ENCODE data around the gene LAPTM5. TPM values are rescaled to one million over a fixed set of nuclear protein-coding genes. Genes with fewer than 3 reads are reported as not detected.

Gene LAPTM5
- total RNA-seq, 1 experiment from 2014 or later = 0.15 TPM

DNA sequence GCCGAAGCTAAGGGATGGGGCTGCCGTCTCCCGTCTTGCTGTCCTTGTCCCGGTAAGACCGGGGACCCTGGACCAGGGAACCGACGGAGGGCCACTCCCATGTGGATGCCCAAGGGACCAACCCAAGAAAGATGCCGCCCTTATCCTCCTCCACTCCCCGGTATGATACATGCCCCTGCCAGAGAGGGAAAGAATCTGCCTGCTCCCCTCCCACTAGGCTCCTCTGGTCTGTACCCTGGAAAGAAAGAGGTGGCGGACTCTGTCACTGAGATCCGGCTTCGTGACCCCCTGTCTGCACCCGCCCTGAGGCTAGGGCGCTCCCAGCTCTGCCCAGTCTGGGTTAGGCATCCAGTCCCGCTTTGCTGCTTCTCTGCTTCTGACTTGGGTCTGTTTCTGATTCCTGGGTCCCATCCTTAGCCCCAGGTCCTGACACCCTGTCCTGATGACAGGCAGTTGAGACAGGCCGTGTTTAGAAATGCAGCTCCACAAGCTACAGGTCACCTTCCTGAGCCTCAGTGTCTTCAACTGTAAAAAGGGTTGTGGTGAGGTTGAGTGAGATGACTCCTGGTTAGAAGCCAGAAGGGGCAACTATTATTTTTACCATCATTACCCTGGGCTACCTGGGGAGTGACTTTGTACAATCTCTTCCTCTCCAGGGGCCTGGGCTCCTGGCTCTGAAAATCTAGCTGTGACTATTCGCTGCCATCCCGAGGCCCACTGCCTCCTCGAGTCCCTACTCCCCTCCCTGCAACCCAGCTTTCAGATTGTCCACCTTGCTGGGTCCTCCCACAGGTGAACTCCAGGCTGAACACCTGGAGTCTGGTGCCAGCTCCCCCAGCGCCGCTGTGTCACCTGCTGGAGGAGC, 37.9 kb downstream of the LAPTM5 start:
- Histone ChIP-seq H3K18ac (ENCODE audit: insufficient read length, low read depth, low read length) (no peak overlapping the region), H3K14ac (ENCODE audit: insufficient read depth, low read length) (no peak overlapping the region), H4K91ac (ENCODE audit: insufficient read length, low read depth, low read length) (no peak overlapping the region), H4K5ac (ENCODE audit: insufficient read length, low read depth, low read length) (no peak overlapping the region), H3K79me1 (ENCODE audit: insufficient read depth, low read depth, low read length, poor library complexity, severe bottlenecking) (no peaks in the 10 kb centered on the region), H2AFZ (ENCODE audit: low read length) (no peak overlapping the region), H3K27me3 (ENCODE audit: insufficient read depth, low read length) (no peaks in the 10 kb centered on the region), H2BK15ac (ENCODE audit: low read depth, low read length) (no peak overlapping the region), H3K79me2 (ENCODE audit: insufficient read depth, low read length) (no peaks in the 10 kb centered on the region), H4K8ac (replicated peaks; ENCODE audit: insufficient read length, low read depth, low read length) (no peak overlapping the region), H2AK5ac (ENCODE audit: insufficient read length, low read length) (no peak overlapping the region), H4K20me1 (ENCODE audit: control insufficient read depth, insufficient read depth, insufficient read length) (no peaks in the 10 kb centered on the region), H3K9ac (ENCODE audit: extremely low read depth, insufficient read length, low read length) (no peak overlapping the region), H3K56ac (ENCODE audit: insufficient read length, low read depth, low read length) (no peak overlapping the region), H3K23ac (ENCODE audit: insufficient read length, low read depth, low read length) (no peak overlapping the region), H3K4me1 (ENCODE audit: insufficient read depth, low read length) (no peaks in the 10 kb centered on the region), H2BK120ac (ENCODE audit: low read depth, low read length, poor library complexity, severe bottlenecking) (no peak overlapping the region), H2BK5ac (ENCODE audit: insufficient read length, low read length) (no peak overlapping the region), H2BK20ac (ENCODE audit: low read depth, low read length, poor library complexity, severe bottlenecking) (no peak overlapping the region), H3K9me3 (ENCODE audit: control insufficient read depth, low read depth, low read length) (no peaks in the 10 kb centered on the region), H2BK12ac (ENCODE audit: insufficient read length, low read depth, low read length) (no peak overlapping the region), H3K23me2 (ENCODE audit: insufficient read length, low read depth, low read length, poor library complexity, severe bottlenecking) (peaks cover 9% of the 10 kb centered on the region), H3K4ac (ENCODE audit: low read depth, low read length) (no peak overlapping the region), H3K4me2 (ENCODE audit: insufficient read depth, insufficient read length, low read length) (peak overlapping the region; percentile 73), H3T11ph (ENCODE audit: low read length) (no peak overlapping the region), H3K27ac (ENCODE audit: insufficient read length, low read depth, low read length) (no peak overlapping the region)
- WGBS (ENCODE audit: extremely low coverage, insufficient read length, low lambda C conversion rate) = no CpG with 5 or more reads among the region's 21 CpGs
- Mint-ChIP-seq H3K27me3 (ENCODE audit: low read depth) (peaks cover 11% of the 10 kb centered on the region), H3K4me1 (peaks cover 4 to 5% of the 10 kb centered on the region in 2 experiments; a peak in 3 of 4 replicates), H3K27ac (no peak overlapping the region), H3K4me3 (peak overlapping the region; percentile 67 to 82), H3K9me3 (peaks cover 23 to 25% of the 10 kb centered on the region in 2 experiments), H3K36me3 (ENCODE audit: insufficient read depth in 1 of 3, low read depth in 3 of 3) (peaks cover 4 to 14% (median 9%) of the 10 kb centered on the region in 3 experiments; a peak in 5 of 7 replicates)
- TF ChIP-seq, protein P1, sequence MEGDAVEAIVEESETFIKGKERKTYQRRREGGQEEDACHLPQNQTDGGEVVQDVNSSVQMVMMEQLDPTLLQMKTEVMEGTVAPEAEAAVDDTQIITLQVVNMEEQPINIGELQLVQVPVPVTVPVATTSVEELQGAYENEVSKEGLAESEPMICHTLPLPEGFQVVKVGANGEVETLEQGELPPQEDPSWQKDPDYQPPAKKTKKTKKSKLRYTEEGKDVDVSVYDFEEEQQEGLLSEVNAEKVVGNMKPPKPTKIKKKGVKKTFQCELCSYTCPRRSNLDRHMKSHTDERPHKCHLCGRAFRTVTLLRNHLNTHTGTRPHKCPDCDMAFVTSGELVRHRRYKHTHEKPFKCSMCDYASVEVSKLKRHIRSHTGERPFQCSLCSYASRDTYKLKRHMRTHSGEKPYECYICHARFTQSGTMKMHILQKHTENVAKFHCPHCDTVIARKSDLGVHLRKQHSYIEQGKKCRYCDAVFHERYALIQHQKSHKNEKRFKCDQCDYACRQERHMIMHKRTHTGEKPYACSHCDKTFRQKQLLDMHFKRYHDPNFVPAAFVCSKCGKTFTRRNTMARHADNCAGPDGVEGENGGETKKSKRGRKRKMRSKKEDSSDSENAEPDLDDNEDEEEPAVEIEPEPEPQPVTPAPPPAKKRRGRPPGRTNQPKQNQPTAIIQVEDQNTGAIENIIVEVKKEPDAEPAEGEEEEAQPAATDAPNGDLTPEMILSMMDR (conservative IDR thresholded peaks at IDR 0.05) = no peak; the same call in 2 of the 3 replicates
- no peak for DNase-seq
